Measurements from ENCODE around the gene NCF4.

Gene NCF4

GRCh38 chr22:36860821-36861659 lies at the start of gene NCF4:
Gene NCF4 (plus strand): TSS chr22:36861006. CDS start chr22:36861172, 166 bp downstream.
- peak in 2 of 3 experiments; percentile 18 to 60 for DNase-seq (ENCODE audit: low read depth in 2 of 3, low spot score in 2 of 3)

- no peak for DNase-seq (ENCODE audit: low read depth in 2 of 3, low spot score in 2 of 3)
Measured at GRCh38 chr22:36811094-36811800, 49.6 kb upstream of the NCF4 start.

GRCh38 chr22:36814801-36815200 lies 46.0 kb upstream of the NCF4 start:
- no peak for DNase-seq (ENCODE audit: low read depth in 2 of 3, low spot score in 2 of 3)

- DNase-seq (ENCODE audit: low read depth in 2 of 3, low spot score in 2 of 3) = no peak
Measured at GRCh38 chr22:36815558-36816338, 45.1 kb upstream of the NCF4 start.

- no peak for DNase-seq (ENCODE audit: low read depth in 2 of 3, low spot score in 2 of 3)
Measured at GRCh38 chr22:36816339-36816635, 44.5 kb upstream of the NCF4 start.

GRCh38 chr22:36816636-36817524 lies 43.9 kb upstream of the NCF4 start, which contains the start of gene PVALB:
Gene PVALB (minus strand): TSS chr22:36817035. CDS start chr22:36817005, 30 bp downstream.
- DNase-seq (ENCODE audit: low read depth in 2 of 3, low spot score in 2 of 3) = no peak

GRCh38 chr22:36817525-36817848 lies 43.3 kb upstream of the NCF4 start:
- no peak for DNase-seq (ENCODE audit: low read depth in 2 of 3, low spot score in 2 of 3)

- no peak for DNase-seq (ENCODE audit: low read depth in 2 of 3, low spot score in 2 of 3)
Measured at GRCh38 chr22:36818010-36818642, 42.7 kb upstream of the NCF4 start.

GRCh38 chr22:36819112-36819511 lies 41.7 kb upstream of the NCF4 start:
- no peak for DNase-seq (ENCODE audit: low read depth in 2 of 3, low spot score in 2 of 3)

- no peak for DNase-seq (ENCODE audit: low read depth in 2 of 3, low spot score in 2 of 3)
Measured at GRCh38 chr22:36822581-36822980, 38.2 kb upstream of the NCF4 start.

GRCh38 chr22:36823186-36823839 lies 37.5 kb upstream of the NCF4 start:
- DNase-seq (ENCODE audit: low read depth in 2 of 3, low spot score in 2 of 3) = no peak

- no peak for DNase-seq (ENCODE audit: low read depth in 2 of 3, low spot score in 2 of 3)
Measured at GRCh38 chr22:36824655-36825054, 36.2 kb upstream of the NCF4 start.

- no peak for DNase-seq (ENCODE audit: low read depth in 2 of 3, low spot score in 2 of 3)
Measured at GRCh38 chr22:36826262-36826661, 34.5 kb upstream of the NCF4 start.

- DNase-seq (ENCODE audit: low read depth in 2 of 3, low spot score in 2 of 3) = no peak
Measured at GRCh38 chr22:36828815-36829214, 32.0 kb upstream of the NCF4 start.

GRCh38 chr22:36829370-36830002 lies 31.3 kb upstream of the NCF4 start:
- no peak for DNase-seq (ENCODE audit: low read depth in 2 of 3, low spot score in 2 of 3)

- no peak for DNase-seq (ENCODE audit: low read depth in 2 of 3, low spot score in 2 of 3)
Measured at GRCh38 chr22:36830601-36831000, 30.2 kb upstream of the NCF4 start.

GRCh38 chr22:36831206-36831605 lies 29.6 kb upstream of the NCF4 start:
- DNase-seq (ENCODE audit: low read depth in 2 of 3, low spot score in 2 of 3) = no peak

- DNase-seq (ENCODE audit: low read depth in 2 of 3, low spot score in 2 of 3) = no peak
Measured at GRCh38 chr22:36831717-36832116, 29.1 kb upstream of the NCF4 start.

GRCh38 chr22:36833073-36833472 lies 27.7 kb upstream of the NCF4 start:
- no peak for DNase-seq (ENCODE audit: low read depth in 2 of 3, low spot score in 2 of 3)

All from activated CD8-positive, alpha-beta memory T cell treated with anti-CD3 and anti-CD28 coated beads for 48 hours (primary cell).